Measurements from ENCODE around the gene MLKL. TPM values are rescaled to one million over a fixed set of nuclear protein-coding genes. Genes with fewer than 3 reads are reported as not detected.
A peak's percentile ranks its signal among the peaks of the same experiment; 100 is the strongest.

Gene MLKL
- 1 to 10 TPM; 7.0 to 8.6 TPM for total RNA-seq

DNA sequence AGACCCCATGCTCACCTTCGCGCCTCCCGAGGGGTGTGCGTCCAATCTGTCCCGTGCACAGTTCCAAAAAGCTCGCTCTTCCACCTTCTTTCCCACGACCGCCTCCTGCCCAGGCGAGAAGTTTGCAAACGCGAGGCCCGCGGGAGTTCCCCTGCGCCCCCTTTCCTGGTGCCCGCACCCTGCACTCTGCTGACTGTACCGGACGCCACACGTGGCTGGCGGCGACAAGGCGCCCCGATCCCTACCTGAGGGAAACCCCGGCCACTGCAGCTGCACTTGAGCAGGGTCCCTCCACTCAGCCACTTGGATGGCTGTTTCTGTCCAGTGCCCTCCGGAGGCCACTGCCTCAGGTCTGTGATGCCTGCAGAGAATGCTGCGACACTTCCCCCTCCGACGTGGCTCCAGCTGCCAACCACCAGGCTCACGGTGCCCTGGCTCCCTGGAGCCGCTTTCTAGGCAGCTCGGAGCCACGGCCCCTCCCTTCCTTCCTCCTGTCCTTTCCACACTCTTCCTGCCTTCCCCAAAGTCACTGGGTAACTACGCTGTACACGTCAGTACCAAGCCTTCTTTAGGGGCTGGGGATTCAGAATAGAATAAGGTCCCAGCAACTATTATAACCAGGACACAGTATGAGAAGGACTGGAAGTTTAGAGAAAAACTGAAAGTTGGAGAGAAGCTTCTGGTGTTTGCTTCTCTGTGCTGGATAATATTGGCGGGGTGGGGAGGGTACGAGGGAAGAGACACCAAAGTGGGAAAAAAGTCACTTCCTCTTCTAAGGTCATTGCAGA lies at the start of gene MLKL:
Gene MLKL, minus strand, starts transcription at position 425 of the 788 bp plus-strand sequence. CDS start 5,105 bp downstream, outside the sequence.
- peak; percentile 29 for DNase-seq (ENCODE audit: low spot score)
- 1% methylated on average over 35 of the region's 35 CpGs for WGBS
- intact Hi-C loops (cut with DNase I), result loop anchor here (10.0 kb wide), 1 partner anchor 414 kb away; the partner anchor contains the start of gene LDHD
- Histone ChIP-seq H3K9me3 (no peaks in the 10 kb centered on the region), H3K36me3 (no peaks in the 10 kb centered on the region), H3K4me1 (replicated peaks) (no peaks in the 10 kb centered on the region), H3K27me3 (replicated peaks; ENCODE audit: insufficient read depth) (no peaks in the 10 kb centered on the region), H3K27ac (peak within 1 kb of the TSS; percentile 62 to 70), H3K4me3 (peak within 1 kb of the TSS; percentile 39 to 57)
- peak; percentile 48 for TF ChIP-seq POLR2A (IDR thresholded peaks at IDR 0.05)
- TF ChIP-seq CTCF (IDR thresholded peaks at IDR 0.05), result peak in 1 of 4 experiments; percentile 29
- peak; percentile 52 for TF ChIP-seq POLR2AphosphoS5 (IDR thresholded peaks at IDR 0.05)

DNA sequence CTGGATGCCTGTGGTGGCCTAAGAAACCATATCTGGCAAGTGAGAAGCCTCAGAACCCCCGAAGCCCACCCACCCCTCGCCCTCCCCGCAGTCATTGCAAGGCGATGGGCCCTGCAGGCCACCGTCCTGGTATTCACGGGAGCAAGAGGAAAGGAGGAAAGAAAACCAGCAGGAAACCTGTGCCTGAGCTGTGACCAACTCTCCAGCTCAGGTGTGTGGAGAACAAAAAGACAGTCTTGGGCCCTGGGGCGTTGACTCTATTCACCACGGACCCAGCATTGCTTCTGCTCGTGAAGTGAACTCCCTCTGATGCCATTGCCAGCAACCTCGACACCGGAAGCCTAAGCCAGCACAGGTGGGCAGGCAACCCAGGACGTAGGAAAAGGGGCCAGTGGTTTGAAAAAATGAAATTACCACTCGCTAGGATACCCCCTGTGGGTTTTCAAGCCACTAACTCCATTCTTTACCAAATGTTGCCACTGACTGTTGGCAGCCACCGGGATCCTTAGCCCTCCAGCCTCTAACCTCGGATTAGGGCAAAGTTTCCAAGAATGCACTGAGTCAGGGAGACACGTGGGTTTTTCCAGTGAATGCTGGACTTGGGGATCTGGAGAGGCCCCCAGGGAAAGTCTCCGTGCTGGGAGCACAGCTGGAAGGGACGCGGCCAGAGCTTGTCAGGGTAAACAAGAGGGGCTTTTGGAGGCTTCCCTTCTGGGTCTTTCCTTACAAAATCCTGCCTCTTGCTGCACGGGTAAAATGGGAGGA lies 48.8 kb upstream of the MLKL start:
- WGBS, result 55% methylated on average over 20 of the region's 20 CpGs
- Histone ChIP-seq H3K27ac (no peak overlapping the region), H3K27me3 (replicated peaks; ENCODE audit: insufficient read depth) (no peaks in the 10 kb centered on the region), H3K9me3 (no peaks in the 10 kb centered on the region), H3K36me3 (no peaks in the 10 kb centered on the region), H3K4me1 (replicated peaks) (no peaks in the 10 kb centered on the region), H3K4me3 (no peak overlapping the region)
- TF ChIP-seq POLR2A (IDR thresholded peaks at IDR 0.05), result no peak
- TF ChIP-seq POLR2AphosphoS5 (IDR thresholded peaks at IDR 0.05), result no peak
- no peak for TF ChIP-seq CTCF (IDR thresholded peaks at IDR 0.05)
- intact Hi-C loops (cut with DNase I), result no loop called here
- DNase-seq (ENCODE audit: low spot score), result no peak

- Histone ChIP-seq H3K4me3 (no peak overlapping the region), H3K27me3 (replicated peaks; ENCODE audit: insufficient read depth) (no peaks in the 10 kb centered on the region), H3K9me3 (no peaks in the 10 kb centered on the region), H3K4me1 (replicated peaks) (peaks cover 3% of the 10 kb centered on the region), H3K36me3 (no peaks in the 10 kb centered on the region), H3K27ac (no peak overlapping the region)
- WGBS, result 90% methylated on average over 19 of the region's 19 CpGs
- no peak for TF ChIP-seq CTCF (IDR thresholded peaks at IDR 0.05)
- TF ChIP-seq POLR2A (IDR thresholded peaks at IDR 0.05), result no peak
- TF ChIP-seq POLR2AphosphoS5 (IDR thresholded peaks at IDR 0.05), result no peak
- DNase-seq (ENCODE audit: low spot score), result no peak
- intact Hi-C loops (cut with DNase I), result no loop called here
Measured at GRCh38 chr16:74748616-74749026, 48.0 kb upstream of the MLKL start.

DNA sequence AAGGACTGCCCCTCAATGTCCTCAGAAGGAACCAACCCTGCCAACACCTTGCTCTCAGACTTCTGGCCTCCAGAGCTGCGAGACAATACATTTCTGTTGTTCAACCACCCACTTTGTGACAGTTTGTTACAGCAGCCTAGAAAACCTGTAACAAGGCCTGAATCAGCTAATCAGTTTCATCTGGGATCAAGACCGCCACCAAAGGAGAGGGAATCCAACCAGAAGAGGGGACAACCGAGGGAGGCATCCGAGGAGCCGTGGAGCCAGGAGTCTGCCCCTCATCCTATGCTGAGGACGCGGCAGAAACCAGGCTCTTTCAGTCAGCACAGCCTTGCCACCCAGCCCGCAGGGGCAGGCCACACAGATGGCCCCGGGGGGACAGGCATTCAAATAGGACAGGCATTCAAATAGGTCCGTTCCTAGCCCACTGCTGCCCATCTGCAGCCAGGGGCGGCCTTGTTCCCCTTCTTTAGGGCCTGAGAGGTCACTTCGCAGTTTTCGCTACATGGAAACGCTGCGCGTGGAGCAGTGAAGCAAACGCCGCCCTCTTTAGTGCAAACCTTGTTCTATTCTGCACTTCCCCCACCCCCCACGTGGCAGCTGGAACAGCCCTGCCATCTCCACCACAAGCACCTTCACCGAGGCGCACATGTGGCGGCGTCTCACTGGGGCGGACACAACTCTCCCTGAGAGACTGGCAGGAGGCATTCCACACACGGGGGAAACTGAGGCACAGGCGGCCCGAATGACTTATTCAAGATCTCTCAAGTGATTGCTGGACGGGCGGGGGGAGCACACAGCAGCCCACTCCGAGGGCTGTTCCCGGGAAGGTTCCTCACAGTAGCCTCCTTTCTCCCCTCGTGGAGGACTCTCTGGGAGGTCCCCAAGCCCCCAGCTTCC lies 47.3 kb upstream of the MLKL start:
- Histone ChIP-seq H3K4me1 (replicated peaks) (peaks cover 3% of the 10 kb centered on the region), H3K4me3 (no peak overlapping the region), H3K9me3 (no peaks in the 10 kb centered on the region), H3K27me3 (replicated peaks; ENCODE audit: insufficient read depth) (no peaks in the 10 kb centered on the region), H3K27ac (no peak overlapping the region), H3K36me3 (no peaks in the 10 kb centered on the region)
- WGBS, result 87% methylated on average over 31 of the region's 32 CpGs
- DNase-seq (ENCODE audit: low spot score), result no peak
- TF ChIP-seq CTCF (IDR thresholded peaks at IDR 0.05) (no peak), POLR2A (IDR thresholded peaks at IDR 0.05) (no peak), POLR2AphosphoS5 (IDR thresholded peaks at IDR 0.05) (no peak)
- intact Hi-C loops (cut with DNase I), result no loop called here

All from prostate gland (tissue), 2 donors.